Endothelial cell of umbilical vein (primary cell): ENCODE results near the gene GSE1.

Source experiments
- EZH2 ChIP-seq: IDR thresholded peaks from 2 replicates; pipeline ENCODE4 v1.6.1; 2012; ENCODE audit warnings: borderline replicate concordance, low read depth, mild to moderate bottlenecking, moderate library complexity, low read length, inconsistent platforms; ENCODE audit not compliant: severe bottlenecking
- GATA2 ChIP-seq: IDR thresholded peaks from 2 replicates; pipeline ENCODE4 v1.7.0; 2011; ENCODE audit warnings: low read depth, mild to moderate bottlenecking, moderate library complexity, mixed read lengths, low read length; ENCODE audit not compliant: insufficient read length, insufficient read depth
- JUN ChIP-seq: IDR thresholded peaks from 2 replicates; pipeline ENCODE4 v1.6.1; 2011; ENCODE audit warnings: borderline replicate concordance, low read depth; ENCODE audit not compliant: insufficient read length, insufficient read depth
- MAX ChIP-seq: IDR thresholded peaks from 2 replicates; pipeline ENCODE4 v1.6.1; 2011; ENCODE audit not compliant: insufficient read depth, insufficient read length
- MYC ChIP-seq: IDR thresholded peaks from one replicate; pipeline ENCODE4 v1.6.1; 2011; ENCODE audit warnings: mild to moderate bottlenecking, low read depth, low read length
- POLR2A ChIP-seq: IDR thresholded peaks from 2 replicates; pipeline ENCODE4 v1.6.1; 2012; ENCODE audit warnings: low read depth, mild to moderate bottlenecking, control low read depth, low read length
- POLR2AphosphoS5 ChIP-seq: IDR thresholded peaks from 2 replicates; pipeline ENCODE4 v1.6.1; 2012; ENCODE audit warnings: low read depth, mild to moderate bottlenecking, control low read depth, low read length, moderate library complexity; ENCODE audit not compliant: insufficient read depth
- TF ChIP-seq, protein P1 (sequence below), 2 donors: IDR thresholded peaks; 1 replicate in 1 of 2; 2 replicates in 1 of 2; pipeline ENCODE4 v1.5.1; 2011; ENCODE audit warnings: low read length in 2 of 2, mild to moderate bottlenecking in 2 of 2, moderate library complexity in 2 of 2, control low read depth in 1 of 2, inconsistent platforms in 1 of 2, low read depth in 1 of 2; ENCODE audit not compliant: insufficient read depth in 1 of 2; ENCODE audit errors: extremely low read depth in 1 of 2

DNA sequence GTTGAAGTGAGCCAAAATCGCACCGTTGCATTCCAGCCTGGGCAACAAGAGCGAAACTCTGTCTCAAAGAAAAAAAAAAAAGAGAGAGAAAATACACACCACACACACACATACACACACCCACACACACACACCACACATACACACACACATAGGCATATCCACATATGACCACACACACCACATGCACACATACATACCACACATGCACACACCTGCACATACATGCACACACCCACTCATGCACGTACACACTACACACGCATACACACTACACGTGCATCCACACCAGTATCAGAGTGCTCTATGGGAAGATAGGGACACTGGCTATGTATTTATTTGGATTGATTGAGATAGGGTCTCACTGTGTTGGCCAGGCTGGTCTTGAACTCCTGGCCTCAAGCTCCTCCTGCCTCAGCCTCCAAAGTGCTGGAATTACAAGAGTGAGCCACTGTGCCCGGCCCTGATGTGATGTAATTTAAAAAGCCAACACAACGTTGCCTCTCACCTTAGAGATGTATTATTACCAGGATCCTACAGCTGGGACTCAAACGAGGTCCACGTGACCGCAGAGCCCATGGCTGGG lies 93.4 kb downstream of the GSE1 start:
- TF ChIP-seq, protein P1, sequence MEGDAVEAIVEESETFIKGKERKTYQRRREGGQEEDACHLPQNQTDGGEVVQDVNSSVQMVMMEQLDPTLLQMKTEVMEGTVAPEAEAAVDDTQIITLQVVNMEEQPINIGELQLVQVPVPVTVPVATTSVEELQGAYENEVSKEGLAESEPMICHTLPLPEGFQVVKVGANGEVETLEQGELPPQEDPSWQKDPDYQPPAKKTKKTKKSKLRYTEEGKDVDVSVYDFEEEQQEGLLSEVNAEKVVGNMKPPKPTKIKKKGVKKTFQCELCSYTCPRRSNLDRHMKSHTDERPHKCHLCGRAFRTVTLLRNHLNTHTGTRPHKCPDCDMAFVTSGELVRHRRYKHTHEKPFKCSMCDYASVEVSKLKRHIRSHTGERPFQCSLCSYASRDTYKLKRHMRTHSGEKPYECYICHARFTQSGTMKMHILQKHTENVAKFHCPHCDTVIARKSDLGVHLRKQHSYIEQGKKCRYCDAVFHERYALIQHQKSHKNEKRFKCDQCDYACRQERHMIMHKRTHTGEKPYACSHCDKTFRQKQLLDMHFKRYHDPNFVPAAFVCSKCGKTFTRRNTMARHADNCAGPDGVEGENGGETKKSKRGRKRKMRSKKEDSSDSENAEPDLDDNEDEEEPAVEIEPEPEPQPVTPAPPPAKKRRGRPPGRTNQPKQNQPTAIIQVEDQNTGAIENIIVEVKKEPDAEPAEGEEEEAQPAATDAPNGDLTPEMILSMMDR (IDR thresholded peaks at IDR 0.05; ENCODE audit: extremely low read depth in 1 of 2, insufficient read depth in 1 of 2, low read depth in 1 of 2, low read length in 2 of 2), result no peak
- TF ChIP-seq EZH2 (no peak), POLR2A (no peak), POLR2AphosphoS5 (no peak), MAX (no peak), GATA2 (no peak), MYC (no peak), JUN (no peak)
